OCI-LY1 (cell line): ENCODE measurements around the gene BSG.

Experiments used
- H2AFZ ChIP-seq: fragments of 200-600 bp; sonication (generic), shearing (Covaris generic); 2 replicates; pipeline ENCODE4 v1.6.0; 2014; ENCODE audit warnings: antibody characterized with exemption, mild to moderate bottlenecking, low read length
- H3F3A ChIP-seq: fragments of 200-600 bp; sonication (generic), shearing (Covaris generic); 2 replicates; pipeline ENCODE4 v1.6.0; 2014; ENCODE audit warnings: mild to moderate bottlenecking, antibody characterized with exemption, low read length, moderate library complexity; ENCODE audit not compliant: insufficient read depth
- H3K27ac ChIP-seq: fragments of 200-600 bp; sonication (generic); 2 replicates; pipeline ENCODE4 v1.5.1; 2014; ENCODE audit warnings: low read length, mixed run types, mild to moderate bottlenecking, low read depth; ENCODE audit not compliant: poor library complexity, severe bottlenecking
- H3K27me3 ChIP-seq: fragments of 200-600 bp; sonication (generic); 2 replicates; pipeline ENCODE4 v1.6.0; 2014; ENCODE audit warnings: antibody characterized with exemption, mild to moderate bottlenecking, low read length, moderate library complexity; ENCODE audit not compliant: insufficient read depth
- H3K36me3 ChIP-seq: fragments of 200-600 bp; sonication (generic); 2 replicates; pipeline ENCODE4 v1.6.1; 2014; ENCODE audit warnings: mild to moderate bottlenecking, antibody characterized with exemption, low read length, moderate library complexity, mixed read lengths; ENCODE audit not compliant: insufficient read depth
- H3K4me1 ChIP-seq: fragments of 200-600 bp; sonication (generic); 2 replicates; pipeline ENCODE4 v1.5.1; 2014; ENCODE audit warnings: mild to moderate bottlenecking, low read length, moderate library complexity; ENCODE audit not compliant: insufficient read depth, severe bottlenecking
- H3K4me2 ChIP-seq: fragments of 200-600 bp; sonication (generic), shearing (Covaris generic); 2 replicates; pipeline ENCODE4 v1.6.1; 2014; ENCODE audit warnings: low read length
- H3K4me3 ChIP-seq: fragments of 200-600 bp; sonication (generic); 2 replicates; pipeline ENCODE4 v1.5.1; 2014; ENCODE audit warnings: low read length, low read depth, mild to moderate bottlenecking, mixed read lengths; ENCODE audit not compliant: poor library complexity, severe bottlenecking
- H3K79me2 ChIP-seq: fragments of 200-600 bp; shearing (Covaris generic); 2 replicates; pipeline ENCODE4 v1.6.1; 2016; ENCODE audit warnings: mixed run types, low read length, mixed read lengths; ENCODE audit not compliant: insufficient read depth
- H3K9ac ChIP-seq: fragments of 200-600 bp; sonication (generic), shearing (Covaris generic); 2 replicates; pipeline ENCODE4 v1.6.1; 2014; ENCODE audit warnings: mild to moderate bottlenecking, low read length, mixed read lengths
- H3K9me2 ChIP-seq: fragments of 200-600 bp; sonication (generic), shearing (Covaris generic); 2 replicates; pipeline ENCODE4 v1.6.1; 2014; ENCODE audit warnings: low read depth, mild to moderate bottlenecking, low read length, mixed read lengths
- H3K9me3 ChIP-seq: fragments of 200-600 bp; shearing (Covaris generic); 2 replicates; pipeline ENCODE4 v1.6.1; 2014; ENCODE audit warnings: low read length, mixed read lengths
- H4K20me1 ChIP-seq: fragments of 200-600 bp; sonication (generic), shearing (Covaris generic); 2 replicates; pipeline ENCODE4 v1.6.0; 2016; ENCODE audit warnings: mild to moderate bottlenecking, low read length; ENCODE audit not compliant: insufficient read depth
- CTCF ChIP-seq: fragments of 200-600 bp; sonication (generic), shearing (Covaris generic); IDR thresholded peaks from 2 replicates; pipeline ENCODE4 v1.5.1; 2017; ENCODE audit warnings: mild to moderate bottlenecking, antibody characterized with exemption, low read length, moderate library complexity, mixed read lengths
- EZH2 ChIP-seq: fragments of 200-600 bp; sonication (generic), shearing (Covaris generic); IDR thresholded peaks from 2 replicates; pipeline ENCODE4 v1.8.0; 2017; ENCODE audit warnings: borderline replicate concordance, mixed run types, mild to moderate bottlenecking, antibody characterized with exemption, low read length, moderate library complexity, mixed read lengths

BSG gene

GRCh38 chr19:632579-633067 is 60.2 kb downstream of the BSG start:
- peaks cover 34% of the 10 kb centered on the region for H3K36me3 ChIP-seq
- H3K79me2 ChIP-seq = no peaks in the 10 kb centered on the region
- peak overlapping the region; percentile 75 for H3K27ac ChIP-seq

More at GRCh38 chr19:632579-633067, 60.2 kb downstream of the BSG start:
- TF ChIP-seq EZH2 (no peak), CTCF (no peak)
- H3F3A ChIP-seq = no peaks in the 10 kb centered on the region
- peaks cover 14% of the 10 kb centered on the region for H3K4me1 ChIP-seq
- no peaks in the 10 kb centered on the region for H3K9me3 ChIP-seq
- H3K9me2 ChIP-seq = no peaks in the 10 kb centered on the region
- peak overlapping the region; percentile 98 for H3K9ac ChIP-seq
- H4K20me1 ChIP-seq = no peaks in the 10 kb centered on the region
- no peaks in the 10 kb centered on the region for H3K27me3 ChIP-seq
- H2AFZ ChIP-seq = 0 out of 2 replicates have a peak overlapping the region, but pooled peaks have one; percentile 78
- peak overlapping the region; percentile 99 for H3K4me3 ChIP-seq
- H3K4me2 ChIP-seq = peak overlapping the region; percentile 77
